Trophoblast cell (in vitro differentiated cells and primary cell): ENCODE data around the gene RIMBP2.

Experiments
- DNase-seq, 2 donors: peaks; one replicate each; pipeline ENCODE4 v3.0.0-alpha.2; 2016
- H2AFZ ChIP-seq: 2 replicates; pipeline ENCODE4 v1.6.1; 2013; ENCODE audit warnings: low read length, moderate library complexity, mild to moderate bottlenecking; ENCODE audit not compliant: insufficient read depth, poor library complexity
- H2AK5ac ChIP-seq: 2 replicates; pipeline ENCODE4 v1.6.1; 2013; ENCODE audit warnings: mild to moderate bottlenecking, low read length
- H2BK120ac ChIP-seq: 2 replicates; pipeline ENCODE4 v1.6.1; 2013; ENCODE audit warnings: low read length, mild to moderate bottlenecking, moderate library complexity; ENCODE audit not compliant: insufficient read depth, poor library complexity
- H2BK12ac ChIP-seq: 2 replicates; pipeline ENCODE4 v1.6.1; 2013; ENCODE audit warnings: mild to moderate bottlenecking, low read length, moderate library complexity
- H2BK5ac ChIP-seq: 2 replicates; pipeline ENCODE4 v1.6.1; 2013; ENCODE audit warnings: low read length, low read depth, moderate library complexity, mild to moderate bottlenecking; ENCODE audit not compliant: poor library complexity
- H3K14ac ChIP-seq: 2 replicates; pipeline ENCODE4 v1.6.1; 2013; ENCODE audit warnings: mild to moderate bottlenecking, low read length
- H3K18ac ChIP-seq: 2 replicates; pipeline ENCODE4 v1.6.1; 2013; ENCODE audit warnings: mild to moderate bottlenecking, low read length
- H3K23ac ChIP-seq: 2 replicates; pipeline ENCODE4 v1.6.1; 2013; ENCODE audit warnings: low read length
- H3K27ac ChIP-seq: 2 replicates; pipeline ENCODE4 v1.5.1; 2013; ENCODE audit warnings: low read depth, mild to moderate bottlenecking, inconsistent platforms, low read length, moderate library complexity
- H3K27me3 ChIP-seq: 2 replicates; pipeline ENCODE4 v1.6.1; 2013; ENCODE audit warnings: inconsistent platforms, mild to moderate bottlenecking, low read length, moderate library complexity; ENCODE audit not compliant: insufficient read depth
- H3K36me3 ChIP-seq, 2 experiments: 1 replicate in 1 of 2; 2 replicates in 1 of 2; pipeline ENCODE4 v1.6.1; 2013; ENCODE audit warnings: low read length in 2 of 2, mild to moderate bottlenecking in 2 of 2, moderate library complexity in 1 of 2; ENCODE audit not compliant: insufficient read depth in 2 of 2, control insufficient read depth in 1 of 2
- H3K4ac ChIP-seq: 2 replicates; pipeline ENCODE4 v1.6.1; 2013; ENCODE audit warnings: low read depth, mild to moderate bottlenecking, low read length, moderate library complexity
- H3K4me1 ChIP-seq, 2 experiments: 1 replicate in 1 of 2; 2 replicates in 1 of 2; pipeline ENCODE4 v1.6.1; 2013; ENCODE audit warnings: low read length in 2 of 2, mild to moderate bottlenecking in 2 of 2, moderate library complexity in 1 of 2; ENCODE audit not compliant: insufficient read depth in 2 of 2, control insufficient read depth in 1 of 2
- H3K4me2 ChIP-seq: 2 replicates; pipeline ENCODE4 v1.6.1; 2013; ENCODE audit warnings: inconsistent platforms, mild to moderate bottlenecking, low read length, moderate library complexity
- H3K4me3 ChIP-seq: 2 replicates; pipeline ENCODE4 v1.5.1; 2013; ENCODE audit warnings: mild to moderate bottlenecking, low read depth, low read length, inconsistent platforms
- H3K79me1 ChIP-seq: one replicate; pipeline ENCODE4 v1.6.1; 2013; ENCODE audit warnings: low read length
- H3K79me2 ChIP-seq: 2 replicates; pipeline ENCODE4 v1.6.1; 2013; ENCODE audit warnings: low read length, mild to moderate bottlenecking; ENCODE audit not compliant: control insufficient read depth, insufficient read depth, poor library complexity
- H3K9ac ChIP-seq: 2 replicates; pipeline ENCODE4 v1.6.1; 2013; ENCODE audit warnings: mild to moderate bottlenecking, low read length
- H3K9me3 ChIP-seq: 2 replicates; pipeline ENCODE4 v1.6.1; 2013; ENCODE audit warnings: low read depth, mild to moderate bottlenecking, control low read depth, inconsistent platforms, low read length; ENCODE audit not compliant: insufficient read depth
- H4K12ac ChIP-seq: 2 replicates; pipeline ENCODE4 v1.6.1; 2013; ENCODE audit warnings: low read depth, mild to moderate bottlenecking, low read length, moderate library complexity
- H4K8ac ChIP-seq: 2 replicates; pipeline ENCODE4 v1.6.1; 2013; ENCODE audit warnings: low read depth, mild to moderate bottlenecking, low read length, moderate library complexity
- H4K91ac ChIP-seq: one replicate; pipeline ENCODE4 v1.6.1; 2013; ENCODE audit warnings: low read depth, mild to moderate bottlenecking, low read length, moderate library complexity
- WGBS: extraction: QIAGEN DNeasy Blood & Tissue Kit; methylation state at CpG from one replicate; pipeline ENCODE4 v1.1.7; 2013; ENCODE audit warnings: missing lambda C conversion rate; ENCODE audit not compliant: insufficient read length, insufficient coverage; ENCODE audit errors: extremely low coverage; 5-methylcytosine and 5-hydroxymethylcytosine counted together

Gene RIMBP2

DNA sequence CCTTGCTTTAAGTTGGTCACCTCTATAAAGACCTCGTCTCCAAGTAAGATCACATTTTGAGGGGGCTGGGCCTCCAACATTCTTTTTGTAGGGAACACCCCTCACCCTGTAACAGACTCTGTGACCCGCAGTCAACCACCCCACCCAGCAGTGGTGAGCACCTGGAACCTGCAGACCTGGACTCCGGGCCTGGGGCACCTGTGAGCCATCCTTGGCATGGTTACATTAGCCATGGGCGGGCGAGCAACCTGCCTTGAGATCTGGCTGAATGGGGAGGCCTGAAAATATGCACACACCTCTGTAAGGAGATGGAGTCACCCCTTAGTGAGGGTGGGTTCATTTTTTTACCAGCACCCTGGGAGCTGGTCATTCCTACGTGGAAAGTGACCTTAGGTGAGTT lies 95.3 kb downstream of the RIMBP2 start:
- Histone ChIP-seq H3K23ac (no peak overlapping the region), H3K14ac (no peak overlapping the region), H4K8ac (no peak overlapping the region), H3K79me1 (no peaks in the 10 kb centered on the region), H3K36me3 (no peaks in the 10 kb centered on the region), H2BK5ac (no peak overlapping the region), H3K4ac (no peak overlapping the region), H3K9ac (no peak overlapping the region), H3K4me3 (no peak overlapping the region), H3K27me3 (no peaks in the 10 kb centered on the region), H2AK5ac (no peak overlapping the region), H2AFZ (no peak overlapping the region), H3K4me1 (peaks cover 2 to 3% of the 10 kb centered on the region in 2 experiments), H4K91ac (no peak overlapping the region), H3K79me2 (no peaks in the 10 kb centered on the region), H3K9me3 (no peaks in the 10 kb centered on the region), H3K18ac (no peak overlapping the region), H2BK120ac (no peak overlapping the region), H3K27ac (no peak overlapping the region), H2BK12ac (no peak overlapping the region), H3K4me2 (no peak overlapping the region), H4K12ac (no peak overlapping the region)
- no CpG with 5 or more reads among the region's 6 CpGs for WGBS
- DNase-seq: no peak

DNA sequence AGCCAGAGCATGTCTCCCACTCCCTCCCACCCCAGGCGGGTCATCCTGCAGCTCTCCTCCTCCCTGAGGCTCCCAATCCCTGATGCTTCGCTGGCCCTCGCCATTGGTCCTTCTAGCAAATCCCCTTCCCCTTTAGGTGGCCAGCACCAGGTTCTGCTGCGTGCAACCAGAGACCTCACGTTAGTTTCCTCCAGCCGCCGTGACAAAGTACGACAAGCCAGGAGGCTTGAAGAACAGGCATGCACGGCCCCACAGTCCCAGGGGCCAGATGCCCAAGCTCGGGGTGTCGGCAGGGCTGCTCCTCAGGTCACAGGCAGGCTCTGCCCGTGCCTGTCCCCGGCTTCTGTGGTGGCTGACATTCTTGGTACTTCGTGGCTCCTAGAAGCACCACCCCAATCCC lies 95.8 kb downstream of the RIMBP2 start:
- Histone ChIP-seq H3K79me2 (no peaks in the 10 kb centered on the region), H3K9me3 (no peaks in the 10 kb centered on the region), H3K4me1 (peaks cover 2 to 3% of the 10 kb centered on the region in 2 experiments), H2AFZ (no peak overlapping the region), H3K23ac (no peak overlapping the region), H3K27ac (no peak overlapping the region), H3K79me1 (no peaks in the 10 kb centered on the region), H2BK5ac (no peak overlapping the region), H3K4me3 (no peak overlapping the region), H4K91ac (no peak overlapping the region), H3K36me3 (no peaks in the 10 kb centered on the region), H3K9ac (no peak overlapping the region), H2BK120ac (no peak overlapping the region), H3K14ac (no peak overlapping the region), H2AK5ac (no peak overlapping the region), H2BK12ac (no peak overlapping the region), H4K8ac (no peak overlapping the region), H4K12ac (no peak overlapping the region), H3K4ac (no peak overlapping the region), H3K18ac (no peak overlapping the region), H3K27me3 (no peaks in the 10 kb centered on the region), H3K4me2 (no peak overlapping the region)
- no peak for DNase-seq
- WGBS: no CpG with 5 or more reads among the region's 14 CpGs

DNA sequence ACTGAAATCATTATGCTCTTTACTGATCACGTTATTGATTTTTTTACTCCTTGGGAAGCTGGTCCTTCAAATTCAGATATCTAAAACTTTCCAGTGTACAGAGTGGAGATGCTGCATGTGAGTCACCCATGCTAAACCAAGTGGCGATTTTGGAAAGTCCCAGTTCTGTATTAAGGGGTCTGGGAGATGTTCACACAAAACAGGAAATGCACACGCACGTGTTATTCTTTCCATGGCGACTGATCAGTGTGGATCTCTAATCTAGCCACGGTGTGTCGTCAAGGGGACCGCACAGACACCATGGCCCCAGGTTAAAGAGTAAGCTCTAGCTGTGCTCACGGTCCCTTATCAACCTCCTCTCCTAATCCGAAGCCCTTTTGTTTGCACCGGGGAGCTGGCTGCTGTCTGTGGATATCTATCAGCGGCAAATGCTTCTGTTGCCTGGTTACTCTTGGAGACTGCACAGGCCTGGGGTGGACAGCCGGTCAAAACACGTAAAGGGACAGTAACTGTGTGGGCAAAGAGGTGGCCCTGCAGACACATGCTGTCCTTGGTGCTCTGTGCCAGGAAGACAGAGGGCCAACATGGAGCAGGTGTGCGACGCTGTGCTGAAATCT lies 96.6 kb downstream of the RIMBP2 start:
- no peak overlapping the region for H3K14ac ChIP-seq
- no peak overlapping the region for H3K18ac ChIP-seq
- H3K23ac ChIP-seq: no peak overlapping the region
- no peak overlapping the region for H2BK120ac ChIP-seq
- no peak overlapping the region for H4K8ac ChIP-seq
- no peaks in the 10 kb centered on the region for H3K36me3 ChIP-seq
- no peak overlapping the region for H4K12ac ChIP-seq
- H3K4me3 ChIP-seq: no peak overlapping the region
- H2AFZ ChIP-seq: no peak overlapping the region
- H3K9me3 ChIP-seq: no peaks in the 10 kb centered on the region
- no peaks in the 10 kb centered on the region for H3K79me2 ChIP-seq
- no peak overlapping the region for H2BK5ac ChIP-seq
- H3K79me1 ChIP-seq: no peaks in the 10 kb centered on the region
- no peak overlapping the region for H4K91ac ChIP-seq
- WGBS: no CpG with 5 or more reads among the region's 16 CpGs
- H3K27ac ChIP-seq: no peak overlapping the region
- DNase-seq: no peak
- H2AK5ac ChIP-seq: no peak overlapping the region
- H3K27me3 ChIP-seq: no peaks in the 10 kb centered on the region
- H2BK12ac ChIP-seq: no peak overlapping the region
- H3K9ac ChIP-seq: no peak overlapping the region
- H3K4ac ChIP-seq: no peak overlapping the region
- H3K4me1 ChIP-seq: peaks cover 2 to 3% of the 10 kb centered on the region in 2 experiments
- H3K4me2 ChIP-seq: no peak overlapping the region

DNA sequence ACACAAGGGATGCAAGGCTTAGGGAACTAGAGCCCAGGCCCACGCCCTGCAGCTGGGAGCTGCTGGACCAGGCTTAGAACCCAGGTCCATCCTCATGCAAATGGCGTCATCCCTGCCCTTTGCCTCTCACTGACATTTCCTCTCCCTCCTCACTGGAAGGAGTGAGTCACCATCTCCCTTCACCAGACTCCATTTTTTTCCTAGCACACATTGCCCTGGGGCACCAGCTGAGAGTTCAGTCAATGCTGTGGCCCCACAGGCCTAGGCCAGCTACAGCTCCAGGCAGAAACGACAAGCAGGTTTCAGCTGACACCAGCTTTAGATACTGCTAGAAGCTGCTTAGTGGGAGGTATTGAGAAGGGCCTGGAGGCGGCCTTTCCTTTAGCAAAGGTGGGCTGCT lies 98.9 kb downstream of the RIMBP2 start:
- Histone ChIP-seq H3K79me2 (no peaks in the 10 kb centered on the region), H3K4ac (no peak overlapping the region), H3K14ac (no peak overlapping the region), H3K4me3 (no peak overlapping the region), H3K27me3 (no peaks in the 10 kb centered on the region), H3K9me3 (no peaks in the 10 kb centered on the region), H3K27ac (no peak overlapping the region), H4K91ac (no peak overlapping the region), H3K18ac (no peak overlapping the region), H2BK120ac (no peak overlapping the region), H4K12ac (no peak overlapping the region), H3K23ac (no peak overlapping the region), H4K8ac (no peak overlapping the region), H3K79me1 (no peaks in the 10 kb centered on the region), H3K9ac (no peak overlapping the region), H2AFZ (no peak overlapping the region), H3K36me3 (no peaks in the 10 kb centered on the region), H3K4me1 (peaks cover 2 to 3% of the 10 kb centered on the region in 2 experiments), H2AK5ac (no peak overlapping the region), H3K4me2 (no peak overlapping the region), H2BK12ac (no peak overlapping the region), H2BK5ac (no peak overlapping the region)
- no CpG with 5 or more reads among the region's 4 CpGs for WGBS
- DNase-seq: peak; percentile 73 to 89
